DND-41 (cell line): Measurements from ENCODE around the gene FAS.

Experiments
- ATAC-seq: fragments of 200-7000 bp; cut with Tn5 transposase; 3 replicates; pipeline ENCODE4 v1.9.1; 2021; ENCODE audit warnings: low read depth; ENCODE audit not compliant: insufficient read depth
- DNase-seq: peaks from one replicate; pipeline ENCODE4 v3.0.0-alpha.2; 2020
- H2AFZ ChIP-seq: 2 replicates; pipeline ENCODE4 v1.6.0; 2012; ENCODE audit warnings: low read depth, low read length
- H3K27ac ChIP-seq: 2 replicates; pipeline ENCODE4 v1.5.1; 2012; ENCODE audit warnings: low read length, inconsistent platforms
- H3K27me3 ChIP-seq: fragments of 200-600 bp; sonication (generic); 2 replicates; pipeline ENCODE4 v1.6.0; 2012; ENCODE audit warnings: low read length, mild to moderate bottlenecking, inconsistent platforms; ENCODE audit not compliant: insufficient read depth, poor library complexity
- H3K36me3 ChIP-seq: 2 replicates; pipeline ENCODE4 v1.5.1; 2012; ENCODE audit warnings: low read length, inconsistent platforms; ENCODE audit not compliant: insufficient read depth
- H3K4me1 ChIP-seq: 2 replicates; pipeline ENCODE4 v1.5.1; 2012; ENCODE audit warnings: mild to moderate bottlenecking, low read length; ENCODE audit not compliant: insufficient read depth
- H3K4me2 ChIP-seq: 2 replicates; pipeline ENCODE4 v1.6.0; 2012; ENCODE audit warnings: mild to moderate bottlenecking, moderate library complexity, low read length, inconsistent platforms; ENCODE audit not compliant: insufficient read depth
- H3K4me3 ChIP-seq, 2 experiments: fragments of 200-600 bp in 1 of 2; shearing (Covaris generic) in 1 of 2; 2 replicates each; pipeline ENCODE4 v1.5.1; 2012 to 2016; ENCODE audit warnings: inconsistent platforms in 2 of 2, low read length in 2 of 2, mild to moderate bottlenecking in 2 of 2, low read depth in 1 of 2, moderate library complexity in 1 of 2
- H3K79me2 ChIP-seq: 2 replicates; pipeline ENCODE4 v1.6.0; 2012; ENCODE audit warnings: low read length, inconsistent platforms; ENCODE audit not compliant: insufficient read depth
- H3K9ac ChIP-seq: 2 replicates; pipeline ENCODE4 v1.6.0; 2012; ENCODE audit warnings: low read depth, mild to moderate bottlenecking, inconsistent platforms, low read length, moderate library complexity
- H3K9me3 ChIP-seq: 2 replicates; pipeline ENCODE4 v1.5.1; 2012; ENCODE audit warnings: low read length, moderate library complexity, mild to moderate bottlenecking, inconsistent platforms; ENCODE audit not compliant: insufficient read depth, severe bottlenecking
- H4K20me1 ChIP-seq: 2 replicates; pipeline ENCODE4 v1.6.0; 2012; ENCODE audit warnings: low read length; ENCODE audit not compliant: insufficient read depth
- CTCF ChIP-seq: IDR thresholded peaks from 2 replicates; pipeline ENCODE4 v1.5.1; 2012; ENCODE audit warnings: borderline replicate concordance, low read length, moderate library complexity, mild to moderate bottlenecking; ENCODE audit not compliant: poor library complexity, severe bottlenecking; ENCODE audit errors: extremely low read depth
- EZH2 ChIP-seq: IDR thresholded peaks from 3 replicates; pipeline ENCODE4 v1.6.1; 2012; ENCODE audit warnings: borderline replicate concordance, low read depth, mild to moderate bottlenecking, moderate library complexity, low read length, inconsistent platforms; ENCODE audit not compliant: severe bottlenecking

The FAS gene

GRCh38 chr10:89030791-89031190 is 40.2 kb downstream of the FAS start:
- DNase-seq = no peak
- TF ChIP-seq CTCF = no peak
- TF ChIP-seq EZH2 = no peak
- no peaks in the 10 kb centered on the region for H4K20me1 ChIP-seq
- H3K79me2 ChIP-seq = no peaks in the 10 kb centered on the region
- H3K9ac ChIP-seq = no peak overlapping the region
- no peaks in the 10 kb centered on the region for H3K9me3 ChIP-seq
- no peak overlapping the region for H2AFZ ChIP-seq
- no peak overlapping the region for H3K4me3 ChIP-seq
- peaks cover 3% of the 10 kb centered on the region for H3K27me3 ChIP-seq
- no peaks in the 10 kb centered on the region for H3K36me3 ChIP-seq
- no peak for ATAC-seq
- H3K4me2 ChIP-seq = no peak overlapping the region
- no peak overlapping the region for H3K27ac ChIP-seq
- H3K4me1 ChIP-seq = 0 out of 2 replicates have a peak, but pooled peaks cover 2% of the 10 kb centered on the region

- H3K79me2 ChIP-seq = no peaks in the 10 kb centered on the region
- peaks cover 3% of the 10 kb centered on the region for H3K27me3 ChIP-seq
- no peaks in the 10 kb centered on the region for H3K9me3 ChIP-seq
- H3K27ac ChIP-seq = no peak overlapping the region
- H3K4me2 ChIP-seq = no peak overlapping the region
- TF ChIP-seq CTCF = no peak
- TF ChIP-seq EZH2 = no peak
- no peaks in the 10 kb centered on the region for H3K36me3 ChIP-seq
- H4K20me1 ChIP-seq = no peaks in the 10 kb centered on the region
- ATAC-seq (no peak), DNase-seq (no peak)
- no peak overlapping the region for H2AFZ ChIP-seq
- no peak overlapping the region for H3K4me3 ChIP-seq
- H3K9ac ChIP-seq = no peak overlapping the region
- H3K4me1 ChIP-seq = 0 out of 2 replicates have a peak, but pooled peaks cover 2% of the 10 kb centered on the region
Observed at GRCh38 chr10:89032141-89032891, 41.7 kb downstream of the FAS start.

DNA sequence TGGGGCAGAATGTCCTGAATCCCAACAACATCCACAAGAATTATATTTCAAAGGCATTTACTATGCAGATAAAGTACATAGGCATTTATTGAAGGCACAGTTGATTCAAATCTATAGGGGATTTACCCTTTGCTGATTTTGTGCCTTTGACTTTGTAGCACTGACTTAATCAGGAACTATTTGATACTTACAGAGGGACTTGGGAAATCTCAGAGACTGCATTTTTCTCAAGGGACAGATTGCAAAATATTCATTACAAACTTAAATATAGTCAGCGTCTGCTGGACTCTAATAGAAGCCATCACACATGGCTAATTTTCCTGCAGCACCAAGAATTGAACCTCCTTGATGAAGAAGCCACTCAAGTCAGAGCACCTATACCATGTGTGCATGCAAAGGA is 44.9 kb downstream of the FAS start:
- no peaks in the 10 kb centered on the region for H3K9me3 ChIP-seq

More for the DNA sequence above, 44.9 kb downstream of the FAS start:
- Histone ChIP-seq H3K4me1 (no peaks in the 10 kb centered on the region), H4K20me1 (no peaks in the 10 kb centered on the region), H3K36me3 (no peaks in the 10 kb centered on the region), H2AFZ (no peak overlapping the region), H3K4me3 (no peak overlapping the region), H3K27me3 (peaks cover 3% of the 10 kb centered on the region), H3K79me2 (no peaks in the 10 kb centered on the region), H3K27ac (no peak overlapping the region), H3K9ac (no peak overlapping the region), H3K4me2 (no peak overlapping the region)
- no peak for DNase-seq
- no peak for ATAC-seq
- TF ChIP-seq CTCF (no peak), EZH2 (no peak)
